Pulmonary artery endothelial cell (primary cell): ENCODE measurements around the gene STK10. TPM values are rescaled to one million over a fixed set of nuclear protein-coding genes. Genes with fewer than 3 reads are reported as not detected.

ENCODE experiments used
- DNase-seq: peaks from one replicate; pipeline ENCODE4 v3.0.0-alpha.2; 2011; ENCODE audit warnings: low read depth, low spot score
- total RNA-seq: library from RNA; depleted of rRNA; stranded (reverse); fragments of >200 nt; gene quantifications from 2 replicates; pipeline ENCODE4 v1.2.3, GENCODE V29; 2014

STK10 gene
- total RNA-seq, 1 donor from 2014 or later, result 34.0 TPM

DNA sequence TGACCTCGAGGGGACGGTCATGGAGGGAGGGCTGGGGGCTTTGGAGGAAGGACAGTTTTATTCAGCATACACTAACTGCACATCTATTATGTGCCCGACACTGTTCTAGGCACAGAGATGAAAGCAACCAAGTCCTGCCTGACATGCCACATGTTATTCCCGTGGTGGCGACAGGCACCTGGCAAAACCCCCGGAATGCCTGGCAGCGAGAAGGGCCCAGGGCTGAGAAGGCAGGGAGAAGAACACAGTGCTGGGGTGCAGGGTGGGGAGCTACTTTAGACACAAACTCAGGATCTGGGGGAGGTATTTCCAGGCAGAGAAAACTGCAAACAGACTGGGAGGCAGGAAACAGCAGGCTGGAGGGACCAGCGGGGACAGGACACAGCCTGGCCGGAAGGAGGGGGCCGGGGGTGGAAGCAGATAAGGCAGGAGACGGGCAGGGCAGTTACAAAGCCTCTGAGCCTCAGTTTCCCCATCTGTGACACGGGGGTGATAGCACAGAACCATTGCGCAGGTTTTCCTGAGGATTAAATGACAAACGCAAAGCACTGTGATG lies 77.7 kb downstream of the STK10 start:
- DNase-seq, result no peak

DNA sequence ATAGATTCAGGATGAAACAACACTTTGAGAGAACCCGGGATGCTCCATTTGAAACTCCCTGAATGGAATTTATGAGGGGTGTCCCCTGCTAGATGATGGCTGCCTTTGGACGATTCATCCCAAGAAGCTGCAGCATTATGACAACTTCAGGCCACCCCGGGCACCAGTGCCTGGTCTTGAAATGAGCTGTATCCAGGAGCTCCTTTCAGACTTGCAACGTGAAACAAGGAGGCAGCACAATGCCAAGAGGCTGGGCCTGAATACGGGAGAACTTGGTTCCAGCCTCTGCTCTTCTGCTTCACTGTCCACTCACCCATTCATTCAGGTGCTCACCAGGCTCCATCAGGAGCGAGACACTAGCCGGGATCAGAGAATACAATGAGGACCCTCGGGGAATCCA lies 78.3 kb downstream of the STK10 start:
- DNase-seq, result no peak

DNA sequence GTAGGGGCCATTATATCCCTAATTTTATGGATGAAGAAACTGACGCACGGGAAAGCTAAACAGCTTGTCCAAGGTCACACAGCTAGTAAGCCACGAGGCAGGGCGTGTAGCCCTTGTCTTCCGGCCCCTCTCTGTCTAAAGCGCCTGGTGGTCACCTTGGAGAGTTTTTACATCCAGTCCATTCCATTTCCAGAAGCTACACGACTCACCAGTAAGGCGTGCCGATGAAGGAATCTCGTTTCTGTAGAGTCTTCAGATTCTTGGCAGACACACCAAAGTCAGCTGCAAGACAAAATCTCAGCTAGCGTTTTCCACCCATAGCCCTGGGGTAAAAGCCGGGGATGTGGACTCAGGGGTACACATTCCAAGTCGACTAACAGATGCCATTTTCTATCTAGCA lies 80.5 kb downstream of the STK10 start:
- no peak for DNase-seq

DNA sequence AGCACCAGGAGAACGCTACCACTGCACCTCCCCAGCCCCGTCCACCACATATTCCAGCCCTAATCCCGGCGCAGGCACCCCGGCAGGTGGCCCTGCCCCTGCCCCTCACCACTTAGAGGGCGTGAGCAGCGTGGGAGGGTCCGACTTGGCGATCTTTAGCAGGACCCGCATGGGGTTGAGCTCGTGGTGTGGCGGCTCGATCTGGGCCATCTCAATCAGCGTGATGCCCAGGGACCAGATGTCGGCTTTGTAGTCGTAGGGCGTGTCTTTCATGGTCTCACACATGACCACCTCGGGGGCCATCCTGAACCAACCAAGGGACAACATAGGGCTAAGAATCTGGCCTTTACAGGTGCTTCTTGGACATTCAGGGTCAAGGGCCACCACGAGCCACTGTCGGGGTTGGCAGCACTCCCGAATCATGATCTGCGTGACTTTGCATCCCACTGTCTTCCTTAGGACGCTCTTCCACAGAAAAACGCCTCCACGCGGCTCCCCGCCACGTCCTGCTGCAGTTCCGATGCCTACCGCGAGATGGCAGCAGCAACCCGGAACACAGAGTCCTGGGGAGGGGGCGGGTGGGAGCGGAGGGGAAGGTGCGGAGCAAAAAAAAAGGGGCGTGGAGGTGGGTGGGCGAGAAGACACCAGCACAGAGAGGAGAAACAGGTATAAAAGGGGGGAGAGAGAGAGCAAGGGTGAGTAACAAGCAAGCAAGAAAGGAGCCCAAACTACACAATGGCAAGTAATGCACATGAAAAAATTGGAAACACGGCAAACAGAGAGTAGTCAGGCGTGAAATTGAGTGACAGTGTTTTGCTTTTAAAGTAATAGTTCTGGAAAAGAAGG lies 81.3 kb downstream of the STK10 start:
- DNase-seq, result no peak

DNA sequence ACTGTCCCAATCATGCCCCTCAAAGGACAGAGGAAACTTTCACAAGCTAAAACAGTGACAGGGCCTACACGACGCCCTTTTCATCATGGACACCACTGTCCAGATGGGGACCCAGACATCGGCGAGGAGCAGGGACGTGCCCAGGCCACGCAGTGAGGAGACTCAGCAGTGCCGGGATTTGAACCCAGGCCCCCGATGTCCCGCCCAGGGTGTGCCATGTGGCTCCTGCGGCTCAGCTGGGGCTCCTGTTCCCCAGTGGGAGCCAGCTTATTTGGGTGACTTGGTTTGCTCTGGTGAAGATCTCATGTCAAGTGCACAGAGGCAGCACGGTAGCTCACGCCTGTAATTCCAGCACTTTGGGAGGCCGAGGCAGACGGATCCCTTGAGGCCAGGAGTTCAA lies 82.2 kb downstream of the STK10 start:
- no peak for DNase-seq

DNA sequence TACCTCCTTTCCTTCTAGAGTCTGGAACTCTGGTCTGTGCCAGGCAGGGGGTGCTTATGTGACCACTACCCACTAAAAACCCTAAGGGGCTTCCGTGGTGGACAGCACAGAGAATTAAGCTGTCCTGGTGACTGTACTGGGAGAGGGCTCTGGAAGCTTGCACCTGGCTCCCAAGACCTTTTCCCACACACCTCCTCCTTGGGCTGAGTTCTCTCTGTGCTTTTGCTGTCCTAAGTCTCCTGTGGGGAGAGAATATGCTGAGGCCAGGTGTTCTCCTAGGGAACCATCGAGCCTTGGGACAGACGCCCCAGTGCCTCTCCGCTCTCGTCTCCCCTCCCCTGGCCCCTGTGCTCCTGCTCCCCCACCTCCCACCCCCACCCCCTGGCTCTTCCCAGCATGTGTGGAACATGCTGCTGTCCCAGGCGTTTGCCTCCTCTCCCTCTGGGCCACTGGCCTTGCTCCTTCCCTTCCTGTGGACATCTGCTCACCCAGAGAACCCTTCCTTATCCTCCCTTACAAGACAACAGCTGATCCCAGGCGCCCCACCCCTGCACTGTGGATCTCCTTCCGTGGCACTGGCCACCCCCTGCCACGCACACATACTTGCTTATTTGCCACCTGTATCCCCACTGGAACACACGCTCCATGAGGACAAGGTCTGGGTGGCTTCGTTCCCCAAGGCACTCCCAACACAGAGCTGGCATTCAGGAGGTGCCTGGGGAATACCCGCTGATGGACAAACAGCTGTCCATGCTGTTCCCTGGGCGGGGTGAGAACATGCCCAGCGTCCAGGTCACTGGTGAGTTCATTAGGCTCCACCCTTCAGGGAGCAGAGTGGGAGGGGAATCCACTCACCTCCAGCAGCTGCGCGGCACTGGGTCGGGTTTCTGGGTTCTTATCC lies 83.0 kb downstream of the STK10 start:
- no peak for DNase-seq

DNA sequence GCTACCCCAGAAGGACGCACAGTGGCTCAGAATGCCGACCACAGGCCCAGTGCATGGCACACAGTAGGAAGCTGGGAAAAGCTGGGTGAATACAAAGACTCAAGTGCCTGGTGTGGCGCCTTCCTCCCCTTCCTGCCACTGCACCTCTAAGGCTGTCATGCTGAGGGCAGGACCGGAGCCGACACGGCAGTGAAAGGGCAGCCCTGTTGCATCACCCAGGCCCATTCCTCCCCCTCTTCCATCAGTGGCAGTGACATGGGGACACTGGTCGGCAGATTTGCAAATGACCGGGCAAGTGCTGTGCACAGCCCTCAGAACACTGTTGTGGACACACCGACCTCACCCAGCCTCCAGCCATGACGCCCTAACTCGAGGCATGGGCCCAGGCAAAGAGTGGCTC lies 84.0 kb downstream of the STK10 start:
- DNase-seq, result no peak

DNA sequence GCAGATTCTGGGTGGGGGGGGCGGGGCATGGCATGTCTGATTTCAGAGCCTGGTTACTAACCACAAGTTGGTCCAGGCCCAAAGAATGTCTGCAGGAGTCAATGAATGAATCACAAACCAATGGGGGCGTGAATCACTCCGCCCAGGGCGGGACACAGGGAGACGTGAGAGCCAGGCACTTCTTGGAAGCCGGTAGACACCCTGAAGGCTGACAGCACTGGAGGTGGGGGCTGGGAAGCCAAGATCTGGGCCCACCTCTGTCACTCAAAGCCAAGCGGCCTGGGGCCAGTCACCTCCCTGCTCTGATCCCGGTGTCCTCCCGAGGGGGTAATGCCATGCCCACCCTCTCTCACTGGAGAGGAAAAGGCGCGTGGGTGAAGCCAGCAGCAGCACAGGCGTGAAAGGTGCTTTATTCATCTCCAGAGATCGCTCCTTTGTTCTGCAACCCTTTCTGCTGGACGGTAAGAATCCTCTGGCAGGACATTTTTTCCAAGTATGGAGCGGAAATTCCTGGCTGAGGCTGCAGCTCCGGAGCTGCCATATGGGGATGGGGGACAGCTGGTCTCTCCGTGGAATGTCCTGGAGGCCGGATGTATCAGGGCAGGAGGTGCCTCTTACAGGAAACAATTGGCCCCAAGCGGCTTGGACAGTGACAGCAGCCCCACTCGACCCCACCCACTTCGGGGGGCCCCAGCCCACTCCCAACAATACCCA lies 85.0 kb downstream of the STK10 start:
- peak; percentile 64 for DNase-seq

DNA sequence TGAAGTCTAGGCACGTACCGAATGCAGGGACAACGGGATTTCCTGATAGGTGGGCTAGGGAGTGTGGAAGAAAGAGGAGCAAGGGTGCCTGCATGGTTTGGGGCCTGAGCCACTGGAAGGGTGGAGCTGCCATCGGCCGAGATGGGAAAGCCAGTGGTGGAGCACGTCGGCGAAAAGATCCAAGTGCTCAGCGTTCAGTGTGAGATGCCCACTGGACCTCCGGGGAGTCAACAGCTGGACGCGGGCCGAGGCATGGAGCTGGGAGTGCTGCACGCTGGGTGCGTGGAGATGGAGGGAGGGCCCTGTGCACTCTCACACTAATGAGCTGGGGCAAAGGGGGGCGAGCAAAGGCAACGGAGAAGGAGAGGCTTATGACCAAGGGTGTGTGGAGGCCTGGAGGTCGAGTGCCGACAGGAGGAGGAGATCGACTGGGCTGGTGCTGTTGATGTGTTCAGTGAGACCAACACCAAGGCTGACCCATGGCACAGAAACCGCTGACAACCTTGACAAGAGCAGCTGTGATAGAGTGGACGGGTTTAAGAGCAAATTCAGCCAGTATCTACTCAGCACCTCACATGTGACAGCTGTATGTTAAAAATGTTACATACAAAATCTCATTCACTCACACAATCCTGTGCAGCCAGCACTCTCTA lies 85.7 kb downstream of the STK10 start:
- DNase-seq, result no peak

DNA sequence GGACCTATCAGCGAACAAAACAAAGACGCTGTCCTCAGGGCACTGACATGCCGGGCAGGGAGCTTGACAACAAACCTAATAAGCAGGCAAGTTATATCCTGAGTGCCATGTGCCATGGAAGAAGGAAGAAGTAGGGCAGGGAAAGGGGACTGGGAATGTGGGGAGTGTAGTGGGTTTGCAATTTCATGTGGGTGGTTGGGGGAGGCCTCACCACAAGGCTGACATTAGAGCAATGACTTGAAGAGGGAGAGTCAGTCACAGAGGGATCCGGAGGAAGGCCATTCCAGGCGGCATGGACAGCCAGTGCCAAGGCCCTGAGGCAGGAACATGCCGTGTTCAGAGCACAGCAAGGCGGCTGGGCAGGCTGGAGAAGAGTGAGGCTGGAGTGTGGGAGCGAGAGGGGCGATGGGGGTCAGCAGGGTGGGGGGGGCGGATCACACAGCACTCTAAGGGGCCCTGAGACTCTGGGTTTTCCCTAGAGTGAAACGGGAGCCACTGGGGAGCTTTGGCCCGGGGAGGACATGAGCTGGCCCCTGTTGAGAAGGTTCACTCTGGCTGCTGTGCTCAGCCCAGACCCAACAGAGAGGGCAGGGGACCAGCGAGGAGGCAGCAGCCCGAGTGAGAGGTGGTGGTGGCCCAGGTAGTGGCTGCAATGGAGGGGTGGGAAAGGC lies 86.3 kb downstream of the STK10 start:
- DNase-seq, result no peak

DNA sequence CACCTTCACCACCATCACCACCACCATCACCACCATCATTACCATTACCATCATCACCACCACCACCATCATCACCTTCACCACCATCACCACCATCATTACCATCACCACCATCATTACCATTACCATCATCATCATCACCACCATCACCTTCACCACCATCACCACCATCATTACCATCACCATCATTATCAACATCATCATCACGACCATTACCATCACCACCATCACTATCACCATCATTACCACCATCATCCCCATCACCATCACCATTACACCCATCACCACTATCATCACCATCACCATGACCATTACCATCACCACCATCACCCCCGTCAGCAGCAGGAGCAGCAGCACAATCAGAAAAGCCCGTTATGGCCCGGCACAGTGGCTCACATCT lies 89.1 kb downstream of the STK10 start:
- DNase-seq, result no peak

DNA sequence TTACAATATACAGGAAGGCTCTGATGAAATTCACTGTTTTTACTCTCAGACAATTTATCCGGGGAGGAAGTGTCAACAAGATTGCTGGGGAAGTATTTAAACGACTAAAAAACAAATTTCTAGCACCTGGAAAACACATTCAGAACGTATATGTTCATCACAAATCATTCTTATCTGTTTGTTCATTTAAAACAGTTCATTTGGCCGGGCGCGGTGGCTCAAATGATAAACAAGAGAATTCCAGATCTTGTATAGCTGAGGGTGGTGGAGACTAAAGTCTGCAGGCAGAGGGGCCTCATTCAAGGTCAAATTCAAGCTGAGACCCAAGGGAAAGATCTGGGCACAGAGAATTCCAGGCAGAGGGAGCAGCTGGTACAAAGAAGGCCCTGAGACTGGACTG lies 90.0 kb downstream of the STK10 start:
- no peak for DNase-seq

DNA sequence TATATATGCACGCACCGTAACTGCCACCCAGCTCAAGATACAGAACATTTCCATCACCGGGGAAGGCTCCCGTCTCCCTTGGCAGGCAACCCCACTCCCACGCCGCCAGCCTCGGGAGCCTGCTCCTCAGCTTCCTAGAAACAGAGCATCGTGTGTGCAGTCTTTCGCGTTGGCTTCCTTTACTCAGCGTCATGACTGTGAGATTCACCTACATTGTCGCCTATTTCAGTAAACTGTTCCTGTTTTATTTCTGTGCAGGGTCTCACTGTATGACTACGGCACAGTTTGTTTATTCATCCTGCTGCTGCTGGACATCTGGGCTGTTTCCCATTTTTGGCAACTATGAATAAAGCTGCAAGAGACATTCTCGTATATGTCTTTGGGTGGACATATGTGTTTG lies 90.7 kb downstream of the STK10 start:
- no peak for DNase-seq

DNA sequence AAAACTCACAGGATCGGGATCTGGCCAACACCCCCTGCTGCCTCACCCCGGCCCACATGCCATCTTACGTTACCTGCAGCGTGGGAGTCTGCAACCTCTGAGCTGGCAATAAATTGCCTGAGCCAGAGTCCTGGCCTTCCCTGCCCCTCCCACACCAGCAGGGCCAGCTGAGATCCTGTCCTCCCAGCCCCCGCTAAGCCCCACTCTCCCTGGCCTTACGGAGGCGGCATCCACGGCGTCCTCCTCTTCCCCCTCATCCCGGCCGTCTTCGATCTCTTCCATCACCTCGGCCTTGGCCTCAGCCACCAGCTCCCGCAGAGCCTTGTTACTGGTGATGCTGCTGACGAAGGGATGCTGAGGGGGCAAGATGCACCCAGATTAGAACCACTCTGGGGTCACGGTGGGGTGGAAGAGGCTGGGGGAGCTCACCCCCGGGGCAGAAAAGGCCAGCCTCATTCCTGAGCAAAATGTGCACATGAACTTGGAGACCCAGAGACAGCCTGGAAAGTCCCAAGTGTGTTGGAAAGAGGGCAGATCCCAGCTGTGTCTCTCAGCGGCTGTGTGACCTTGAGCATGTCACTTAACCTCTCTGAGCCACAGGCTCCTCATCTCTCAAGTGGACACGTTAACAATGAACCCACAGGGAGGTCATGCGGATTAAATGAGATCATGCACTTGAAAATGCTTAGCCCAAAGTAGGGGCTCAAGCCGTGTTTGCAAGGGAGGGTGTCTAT lies 91.7 kb downstream of the STK10 start:
- DNase-seq, result no peak

DNA sequence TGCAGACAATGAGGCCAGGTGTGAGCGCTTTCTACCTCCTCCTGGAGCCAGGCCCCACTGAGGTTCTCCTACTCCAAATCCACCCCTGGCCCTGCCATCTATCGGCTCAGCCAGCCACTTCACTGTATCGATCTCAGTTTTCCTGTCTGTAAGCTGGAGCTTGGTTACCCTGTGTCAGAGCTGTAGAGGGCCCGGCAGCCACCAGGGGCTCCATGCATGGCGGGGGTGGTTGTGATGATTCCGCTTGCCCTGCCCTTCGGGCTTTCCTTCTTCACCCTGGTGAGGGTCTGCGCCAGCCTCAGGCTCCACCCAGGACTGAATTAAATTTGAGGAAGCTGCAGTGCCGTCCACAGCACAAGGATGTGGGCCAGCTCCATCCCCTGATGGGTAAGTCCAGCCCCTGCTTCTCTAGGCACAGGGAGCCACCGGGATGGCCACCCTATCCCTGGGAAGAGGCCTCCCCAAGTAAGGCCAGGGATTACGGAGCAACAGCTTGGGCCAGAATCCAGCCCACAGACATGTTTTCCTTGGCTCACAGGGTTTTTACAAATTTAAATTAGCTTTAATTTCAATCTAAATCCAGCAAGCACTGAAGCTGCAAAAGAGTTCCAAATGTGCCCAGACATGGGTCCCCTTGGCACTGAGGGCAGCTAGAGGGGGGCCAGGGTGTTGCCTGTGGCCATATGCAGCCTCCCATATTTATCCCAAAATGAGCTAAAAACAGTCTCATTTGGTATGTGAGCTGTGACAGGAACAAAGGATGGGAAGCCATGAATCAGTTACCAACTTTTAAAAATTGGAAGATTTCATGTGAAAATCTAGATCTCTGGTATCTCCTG lies 92.4 kb downstream of the STK10 start:
- no peak for DNase-seq

DNA sequence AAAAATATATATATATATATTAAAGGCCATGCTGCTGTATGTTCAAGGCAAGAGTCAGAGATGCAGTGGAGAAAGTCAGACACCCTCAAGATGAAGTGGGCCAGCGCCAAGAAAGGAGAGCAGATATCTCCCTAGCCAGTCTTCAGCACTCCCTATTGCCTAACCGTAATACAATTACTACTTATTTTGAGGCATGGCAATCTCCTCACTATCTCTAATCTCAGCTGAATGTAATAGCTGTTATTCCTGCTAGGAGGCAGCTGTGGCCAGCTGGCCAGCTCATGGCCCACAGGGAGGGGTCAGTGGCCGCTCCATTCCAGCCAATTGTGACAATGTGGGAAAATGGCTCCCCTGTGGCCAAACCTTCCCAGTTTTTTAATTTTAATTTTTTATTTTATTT lies 94.1 kb downstream of the STK10 start:
- DNase-seq, result no peak

DNA sequence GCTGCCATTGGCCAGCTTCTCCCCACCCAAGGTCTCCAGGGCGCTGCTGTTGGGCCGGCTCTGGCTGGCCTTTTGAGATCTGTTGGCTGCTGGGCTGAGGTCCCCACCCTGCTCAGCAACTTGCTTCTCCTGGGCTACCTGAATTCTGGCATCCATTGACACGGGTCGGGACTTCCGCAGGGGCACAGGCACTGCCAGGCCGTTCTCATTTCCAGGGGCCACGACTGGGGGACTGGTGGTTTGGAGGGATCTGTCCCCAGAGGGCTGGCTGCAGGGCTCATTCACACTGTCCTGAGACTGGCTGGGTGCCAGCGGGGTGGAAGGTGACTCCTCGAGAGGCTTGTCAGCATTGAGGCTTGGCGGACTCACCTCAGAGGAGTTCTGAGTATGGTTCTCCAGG lies 94.5 kb downstream of the STK10 start:
- DNase-seq, result no peak

DNA sequence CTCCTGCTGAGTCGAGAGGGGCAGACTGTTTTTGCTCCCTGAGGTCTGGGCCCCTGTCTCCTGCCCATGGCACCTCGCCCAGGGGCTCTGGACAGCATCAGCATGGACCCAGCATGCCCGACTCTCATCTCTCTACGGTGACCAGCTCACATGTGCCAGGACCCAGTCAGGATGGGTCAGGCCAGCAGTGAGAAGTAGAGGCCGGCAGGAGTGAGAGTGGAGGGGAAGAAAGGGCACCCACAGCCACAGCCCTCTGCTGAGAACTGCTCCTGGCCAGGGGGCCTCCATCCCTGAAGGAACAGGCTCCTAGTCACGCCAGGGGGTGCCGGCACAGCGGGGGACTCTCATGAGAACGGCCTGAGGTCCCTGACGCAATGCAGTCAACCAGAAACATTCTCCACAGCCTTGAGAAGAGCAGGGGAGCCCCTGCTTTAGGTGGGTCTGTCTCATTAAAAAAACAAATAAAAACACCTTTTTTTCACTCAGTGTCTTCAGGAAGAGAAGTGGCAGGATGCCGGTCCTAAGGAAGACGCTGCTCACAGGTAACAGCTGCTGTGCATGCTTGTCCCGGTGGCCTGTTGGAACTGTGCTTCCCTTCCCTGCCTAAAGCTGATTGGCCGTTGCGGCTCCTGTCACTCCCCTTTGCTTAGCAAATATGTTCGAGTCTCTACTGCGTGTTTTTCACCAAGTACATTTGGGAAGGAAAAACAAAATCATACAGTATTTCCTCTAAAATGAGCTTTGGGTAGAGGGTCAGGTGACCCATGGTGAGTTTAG lies 95.9 kb downstream of the STK10 start:
- no peak for DNase-seq
